SKM-1 (cell line): ENCODE results near the gene MS4A15.
A peak's percentile ranks its signal among the peaks of the same experiment; 100 is the strongest.
"Not testable (repeated sequence)": the region's sequence is repeated elsewhere in the genome, so short reads cannot be mapped to it uniquely, and the experiment has no call there.

Experiments
- DNase-seq: peaks from one replicate; lab custom pipeline; 2025; ENCODE audit not compliant: unreplicated experiment; lab: John Stamatoyannopoulos, UW

Gene MS4A15

DNA sequence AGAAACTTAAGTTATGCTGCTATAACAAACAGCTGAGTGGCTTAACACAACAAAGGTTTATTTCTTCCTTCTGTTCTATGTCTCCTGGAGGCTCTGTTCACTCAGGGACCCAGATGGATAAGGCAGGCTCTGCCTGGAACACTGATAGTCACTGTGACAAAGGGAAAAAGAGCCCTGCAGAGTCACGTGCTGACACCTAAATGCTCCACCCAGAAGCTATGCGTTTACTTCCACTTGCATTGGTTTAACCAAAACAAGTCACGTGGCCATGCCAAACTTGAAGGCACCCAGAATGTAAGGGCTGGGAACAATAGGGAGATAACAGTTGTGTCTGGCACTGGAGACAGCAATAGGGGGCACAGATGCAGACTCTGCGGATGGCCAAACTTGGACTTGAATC, 3.4 kb upstream of the MS4A15 start:
- no peak for DNase-seq

DNA sequence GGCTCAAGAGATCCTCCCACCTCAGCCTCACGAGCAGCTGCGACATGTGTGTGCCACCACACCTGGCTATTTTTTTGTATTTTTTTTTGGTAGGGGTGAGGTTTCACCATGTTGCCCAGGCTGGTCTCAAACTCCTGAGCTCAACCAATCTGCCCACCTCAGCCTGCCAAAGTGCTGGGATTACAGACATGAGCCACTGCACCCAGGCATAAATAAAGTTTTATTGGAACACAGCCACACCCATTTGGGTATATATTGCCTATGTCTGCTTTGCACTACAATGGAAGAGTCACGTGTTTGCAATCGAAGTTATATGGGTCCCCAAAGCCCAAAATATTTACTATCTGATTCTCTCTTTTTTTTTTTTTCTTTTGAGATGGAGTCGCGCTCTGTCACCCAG, 1.8 kb upstream of the MS4A15 start:
- no peak for DNase-seq

DNA sequence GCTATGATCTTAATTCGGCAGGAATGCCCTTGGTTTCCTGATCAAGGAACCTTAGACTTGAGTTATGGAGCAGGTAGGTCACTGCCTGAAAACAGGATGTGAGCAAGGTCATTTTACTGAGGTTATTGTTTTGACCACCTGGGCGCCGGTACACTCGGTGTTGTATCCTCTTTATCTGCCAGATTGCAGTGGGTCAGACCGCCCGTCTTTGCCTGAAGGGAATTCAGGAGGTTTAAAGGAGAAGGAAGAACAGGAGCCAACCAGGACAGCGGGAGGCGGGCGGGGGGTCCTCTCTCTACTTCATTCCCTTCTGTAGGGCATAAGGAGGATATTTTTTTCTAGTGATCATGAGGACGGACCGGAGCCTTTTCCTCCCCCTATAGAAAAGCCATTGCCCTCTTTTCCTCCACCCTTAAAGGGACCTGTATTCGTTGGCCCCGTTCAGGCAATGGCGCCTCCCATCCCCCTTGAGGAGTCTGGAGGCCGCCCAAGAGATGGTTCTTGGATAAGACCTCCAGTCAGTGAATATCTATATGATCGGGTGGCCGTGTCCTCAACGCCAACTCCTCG, 649 bp downstream of the MS4A15 start:
- no peak for DNase-seq

DNA sequence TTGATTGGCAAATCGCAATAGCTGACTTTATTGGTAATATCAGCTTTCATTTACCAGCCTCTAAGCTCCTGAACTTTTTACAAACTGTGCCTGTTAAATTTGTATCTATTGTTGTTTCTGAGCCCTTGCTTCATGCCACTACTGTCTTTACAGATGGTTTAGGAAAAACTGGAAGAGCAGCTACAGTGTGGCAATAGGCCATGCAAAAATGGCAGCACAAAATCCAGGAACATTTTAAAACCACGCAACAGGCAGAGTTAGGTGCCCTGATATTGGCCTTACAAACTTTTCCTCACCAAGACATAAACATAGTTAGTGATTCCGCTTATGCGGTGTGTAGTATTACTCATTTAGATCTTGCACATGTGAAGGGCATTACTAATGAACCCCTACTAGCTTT, 2.0 kb downstream of the MS4A15 start:
- DNase-seq: not testable (repeated sequence)

DNA sequence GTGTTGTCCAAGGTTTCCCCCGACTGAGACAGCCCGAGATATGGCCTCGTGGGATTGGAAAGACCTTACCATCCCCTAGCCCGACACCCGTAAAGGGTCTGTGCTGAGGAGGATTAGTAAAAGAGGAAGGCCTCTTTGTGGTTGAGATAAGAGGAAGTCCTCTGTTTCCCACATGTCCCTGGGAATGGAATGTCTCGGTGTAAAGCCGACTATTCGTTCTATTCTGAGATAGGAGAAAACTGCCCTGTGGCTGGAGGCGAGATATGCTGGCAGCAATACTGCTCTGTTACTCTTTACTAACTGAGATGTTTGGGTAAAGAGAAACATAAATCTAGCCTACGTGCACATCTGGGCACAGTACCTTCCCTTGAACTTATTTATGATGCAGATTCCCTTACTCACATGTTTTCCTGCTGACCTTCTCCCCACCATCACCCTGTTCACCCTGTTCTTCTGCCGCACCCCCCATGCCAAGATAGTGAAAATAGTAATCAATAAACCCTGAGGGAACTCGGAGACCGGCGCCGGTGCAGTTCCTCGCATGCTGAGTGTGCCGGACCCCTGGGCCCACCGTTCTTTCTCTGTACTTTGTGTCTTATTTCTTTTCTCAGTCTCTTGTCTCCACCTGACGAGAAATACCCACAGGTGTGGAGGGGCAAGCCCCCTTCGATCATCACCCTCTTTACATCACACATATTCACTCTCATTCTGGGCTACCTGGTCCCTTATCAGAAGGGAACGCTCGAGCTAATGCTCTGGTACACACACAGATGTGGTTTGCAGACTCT, 3.0 kb downstream of the MS4A15 start:
- DNase-seq: peak; percentile 25

DNA sequence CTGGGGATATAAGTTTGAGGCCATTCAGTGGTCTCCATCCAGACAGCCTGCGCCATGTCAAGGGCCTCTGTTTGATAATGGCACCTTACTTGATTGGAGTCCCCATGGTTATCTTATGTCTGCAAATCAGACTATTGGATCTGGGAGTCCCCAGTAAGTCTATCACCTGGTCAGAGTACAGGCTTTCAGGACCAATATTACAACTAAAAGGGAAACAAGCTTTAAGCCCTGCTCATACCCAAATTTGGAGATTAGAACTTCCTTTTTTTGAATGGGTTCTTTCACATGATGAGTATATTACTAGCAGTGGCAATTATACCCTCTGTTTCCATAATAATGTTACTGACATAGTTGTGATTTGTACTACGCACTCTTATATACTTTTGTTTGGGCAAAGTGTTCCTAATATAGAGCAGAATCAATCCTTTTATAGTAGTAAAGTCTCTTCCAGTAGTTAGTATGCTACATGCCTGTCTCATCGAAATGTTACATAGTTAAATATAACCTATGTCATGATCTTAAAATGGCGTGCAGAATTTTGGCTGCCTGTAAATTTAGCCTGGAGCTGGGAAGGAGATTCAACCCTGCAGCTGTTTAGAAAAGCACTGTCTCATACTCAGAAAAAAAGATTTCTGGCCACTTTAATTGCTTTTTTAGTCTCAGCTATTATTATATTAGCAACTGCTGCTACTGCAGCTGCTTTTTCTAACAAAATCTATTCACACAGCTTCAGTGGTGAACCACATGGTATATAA, 4.9 kb downstream of the MS4A15 start:
- no peak for DNase-seq

DNA sequence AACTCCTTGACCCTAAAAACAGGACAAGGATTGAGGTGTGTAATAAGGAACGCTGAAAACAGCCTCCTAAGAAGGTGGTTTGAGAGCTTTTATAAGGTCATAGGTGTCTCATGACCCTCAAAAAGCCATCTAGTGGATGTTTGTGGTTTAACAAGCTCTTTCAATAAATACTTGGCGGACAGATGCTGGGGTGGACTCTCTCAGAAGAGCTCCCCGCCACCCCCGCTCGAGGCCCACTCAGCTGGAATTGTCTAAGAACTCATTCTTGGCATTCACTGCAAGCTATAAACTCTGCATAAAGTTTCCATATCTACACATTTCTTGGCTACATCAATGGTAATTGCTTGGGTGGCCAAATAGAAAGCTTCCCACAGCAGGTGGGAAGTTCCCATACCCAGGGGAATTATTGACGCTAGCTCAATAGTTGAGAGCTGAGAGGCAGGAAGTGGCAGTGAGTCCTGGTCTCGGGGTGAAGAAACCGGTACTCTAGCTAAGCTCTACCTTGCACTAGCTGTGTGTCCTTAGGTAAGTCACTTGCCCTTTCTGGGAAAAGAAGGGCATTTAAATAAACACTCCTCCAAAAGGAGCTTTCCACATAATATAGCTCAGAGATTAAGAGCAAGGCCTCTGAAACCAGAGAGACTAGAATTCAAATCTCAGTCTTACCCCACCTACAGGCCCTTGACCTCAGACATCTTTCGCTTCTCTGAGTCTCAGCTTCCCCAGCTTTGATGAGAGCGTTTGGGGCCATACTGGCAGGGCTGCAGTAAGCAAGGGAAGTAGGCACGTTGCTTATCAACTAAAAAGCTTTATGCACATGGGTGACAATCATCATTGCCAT, 6.4 kb downstream of the MS4A15 start:
- no peak for DNase-seq

DNA sequence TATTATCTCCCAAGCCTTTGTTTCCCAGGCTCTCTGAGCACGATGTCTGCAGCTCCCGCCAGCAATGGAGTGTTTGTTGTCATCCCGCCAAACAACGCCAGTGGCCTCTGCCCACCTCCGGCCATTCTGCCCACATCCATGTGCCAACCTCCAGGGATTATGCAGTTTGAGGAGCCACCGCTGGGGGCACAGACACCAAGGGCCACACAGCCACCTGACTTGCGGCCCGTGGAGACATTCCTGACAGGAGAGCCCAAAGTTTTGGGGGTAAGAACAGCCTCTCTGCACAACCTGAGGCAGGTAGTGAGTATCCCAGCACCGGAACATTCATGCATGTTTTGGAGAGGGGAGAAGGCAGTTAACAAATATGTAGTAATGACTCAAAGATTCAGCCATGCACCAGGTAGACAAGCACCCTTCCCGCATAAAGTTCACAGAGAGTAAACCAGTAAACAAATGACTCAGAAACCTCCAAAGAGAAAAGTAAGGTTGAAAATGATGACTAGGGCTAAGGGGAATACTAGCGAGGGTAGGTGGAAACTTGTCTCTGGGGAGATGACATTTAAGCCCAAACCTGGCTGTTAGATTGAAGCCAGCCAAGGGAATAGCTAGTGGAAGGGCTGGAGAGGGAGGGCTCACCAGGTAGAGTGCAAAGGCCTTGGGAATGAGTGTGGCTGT, 7.2 kb downstream of the MS4A15 start:
- DNase-seq: no peak

DNA sequence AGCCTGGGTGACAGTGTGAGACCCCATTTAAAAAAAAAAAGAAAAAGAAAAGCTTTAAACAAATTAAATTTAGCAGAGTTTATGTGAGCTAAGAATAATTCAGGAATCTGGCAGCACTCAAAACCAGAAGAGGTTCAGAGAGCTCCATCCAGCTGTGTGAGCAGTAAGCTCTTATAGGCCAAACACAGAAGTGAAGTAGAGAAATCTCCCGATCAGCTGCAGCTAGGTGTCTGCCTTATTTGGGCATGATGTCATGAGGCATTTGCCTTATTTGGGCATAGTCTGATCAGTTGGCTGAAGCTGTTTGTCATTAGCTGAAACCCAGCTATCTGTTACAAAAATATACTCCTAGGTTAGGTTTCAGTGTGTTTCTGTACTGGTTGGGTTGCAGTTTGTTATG, 8.2 kb downstream of the MS4A15 start:
- DNase-seq: no peak

DNA sequence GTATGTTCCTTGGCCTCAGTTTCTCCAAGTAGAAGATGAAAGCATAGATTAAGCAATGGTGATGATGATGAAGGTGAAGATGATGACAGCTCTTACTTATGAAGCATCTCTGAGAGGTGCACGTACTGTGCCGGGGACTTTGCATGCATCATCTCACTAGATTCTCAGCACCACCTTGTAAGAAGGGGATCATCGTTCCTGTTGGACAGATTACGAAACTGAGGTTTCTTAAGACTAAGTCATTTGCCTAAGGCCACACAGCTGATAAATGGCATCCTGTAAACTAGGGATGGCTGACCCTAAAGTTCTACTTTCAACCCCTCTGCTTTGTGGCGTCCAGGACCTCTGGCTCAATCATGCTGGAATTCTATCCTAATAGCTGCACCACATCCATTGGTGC, 8.7 kb downstream of the MS4A15 start:
- no peak for DNase-seq

DNA sequence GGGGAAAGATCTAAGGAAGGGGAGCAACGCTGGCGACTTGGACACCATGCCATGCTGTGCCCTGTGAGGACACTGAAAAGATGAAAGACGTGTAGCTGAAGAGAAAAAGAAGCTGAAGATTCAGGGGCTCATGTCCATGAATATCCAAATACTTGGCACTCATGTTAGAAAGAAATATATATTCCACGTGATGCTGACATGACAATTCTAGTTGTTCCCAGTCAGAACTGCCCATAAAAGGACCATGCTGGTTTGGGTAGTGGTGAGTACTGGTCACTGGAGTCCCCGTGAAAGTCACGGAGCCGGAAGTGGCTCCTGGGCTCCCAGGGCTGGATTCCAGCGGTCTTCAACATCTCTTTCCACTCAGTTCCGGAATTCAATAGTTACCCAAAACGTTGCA, 9.9 kb downstream of the MS4A15 start:
- no peak for DNase-seq

DNA sequence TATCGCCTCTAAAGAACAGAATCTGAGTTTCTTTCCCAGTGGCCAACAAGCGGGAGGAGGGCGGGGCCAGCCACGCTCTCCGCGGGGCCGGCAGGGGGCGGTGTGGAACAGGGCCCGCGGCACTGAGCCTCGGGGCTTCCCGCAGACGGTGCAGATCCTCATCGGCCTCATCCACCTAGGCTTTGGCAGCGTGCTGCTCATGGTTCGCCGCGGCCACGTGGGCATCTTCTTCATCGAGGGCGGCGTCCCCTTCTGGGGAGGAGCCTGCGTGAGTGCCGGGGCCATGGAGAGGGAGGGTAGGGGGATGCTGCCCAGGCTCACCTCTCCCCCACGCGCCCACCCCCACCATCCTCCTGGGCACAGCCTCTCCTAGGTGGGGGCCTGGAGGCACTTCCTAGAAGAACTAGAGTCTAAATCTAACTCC, 10.7 kb downstream of the MS4A15 start:
- no peak for DNase-seq

DNA sequence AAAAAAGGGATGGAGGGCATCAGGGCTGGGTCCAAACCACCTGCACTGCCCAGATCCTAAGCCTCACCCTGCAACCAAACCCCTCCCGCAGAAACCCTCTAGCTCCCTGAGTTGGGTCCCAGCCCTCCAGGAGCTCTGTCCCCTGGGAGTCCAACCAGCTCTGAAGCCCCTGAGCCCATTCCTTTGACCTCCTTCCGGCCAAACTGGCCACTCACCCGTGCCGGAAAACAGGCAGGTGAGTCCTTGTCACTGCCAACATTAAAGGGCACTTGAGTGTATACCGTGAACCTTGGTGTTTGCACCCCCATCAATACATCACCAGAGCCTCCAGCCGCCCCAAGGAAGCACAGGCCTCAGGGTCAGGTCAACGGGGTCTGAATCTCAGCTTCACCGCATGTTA, 11.5 kb downstream of the MS4A15 start:
- no peak for DNase-seq

DNA sequence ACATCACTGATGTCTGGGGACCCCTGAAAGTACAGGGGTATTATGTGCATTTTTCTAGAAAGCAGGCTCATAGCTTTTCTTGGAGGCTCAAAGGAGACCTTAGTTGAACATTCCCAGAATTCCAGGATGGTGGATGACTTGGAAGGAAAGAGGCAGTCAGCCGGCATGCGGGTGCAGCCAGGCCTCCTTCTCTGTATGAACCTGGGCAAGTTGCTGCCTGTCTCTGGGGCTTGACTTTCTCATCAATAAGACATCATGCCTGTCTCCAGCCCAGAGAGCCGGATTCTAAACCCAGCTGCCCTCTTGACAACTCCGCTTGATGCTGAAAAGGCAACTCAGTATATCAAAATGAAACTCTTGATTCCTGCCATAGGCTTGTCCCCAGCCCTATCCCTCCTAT, 12.6 kb downstream of the MS4A15 start:
- no peak for DNase-seq

DNA sequence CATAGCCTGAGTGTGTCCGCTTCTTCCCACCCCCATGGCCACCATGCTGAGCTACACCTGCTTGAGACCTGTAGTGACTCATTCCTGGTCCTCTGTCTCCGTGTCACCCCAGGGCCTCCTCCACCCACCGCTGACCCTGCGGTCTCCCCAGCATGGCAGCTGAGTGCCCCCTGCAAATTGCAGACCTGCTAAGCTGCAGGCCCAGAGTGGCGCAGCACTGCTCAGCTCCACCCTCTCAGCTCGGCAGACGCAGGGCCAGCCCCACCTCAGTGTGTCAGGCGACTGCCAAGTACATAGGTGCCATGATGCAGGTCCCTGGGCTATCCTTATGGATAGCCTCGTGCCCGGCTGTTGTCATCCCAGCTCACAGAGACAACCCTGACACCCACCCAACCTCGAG, 13.1 kb downstream of the MS4A15 start:
- no peak for DNase-seq

DNA sequence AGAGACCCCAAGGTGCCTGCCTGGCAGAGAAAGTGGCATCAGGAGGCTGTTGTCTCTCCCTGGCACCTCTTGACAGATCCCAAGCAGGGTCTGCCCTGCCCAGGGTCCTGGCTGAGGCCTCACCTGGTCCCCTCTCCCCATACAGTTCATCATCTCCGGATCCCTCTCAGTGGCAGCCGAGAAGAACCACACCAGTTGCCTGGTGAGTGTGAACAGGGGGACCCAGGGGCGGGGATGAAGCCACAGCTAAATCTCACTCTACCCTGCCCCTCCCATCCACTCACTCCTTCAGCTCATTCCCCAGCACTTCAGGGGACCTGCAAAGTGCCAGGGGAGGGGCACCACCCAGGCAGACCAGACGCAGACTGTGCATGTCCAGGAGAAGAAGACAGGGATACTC, 14.5 kb downstream of the MS4A15 start:
- no peak for DNase-seq

DNA sequence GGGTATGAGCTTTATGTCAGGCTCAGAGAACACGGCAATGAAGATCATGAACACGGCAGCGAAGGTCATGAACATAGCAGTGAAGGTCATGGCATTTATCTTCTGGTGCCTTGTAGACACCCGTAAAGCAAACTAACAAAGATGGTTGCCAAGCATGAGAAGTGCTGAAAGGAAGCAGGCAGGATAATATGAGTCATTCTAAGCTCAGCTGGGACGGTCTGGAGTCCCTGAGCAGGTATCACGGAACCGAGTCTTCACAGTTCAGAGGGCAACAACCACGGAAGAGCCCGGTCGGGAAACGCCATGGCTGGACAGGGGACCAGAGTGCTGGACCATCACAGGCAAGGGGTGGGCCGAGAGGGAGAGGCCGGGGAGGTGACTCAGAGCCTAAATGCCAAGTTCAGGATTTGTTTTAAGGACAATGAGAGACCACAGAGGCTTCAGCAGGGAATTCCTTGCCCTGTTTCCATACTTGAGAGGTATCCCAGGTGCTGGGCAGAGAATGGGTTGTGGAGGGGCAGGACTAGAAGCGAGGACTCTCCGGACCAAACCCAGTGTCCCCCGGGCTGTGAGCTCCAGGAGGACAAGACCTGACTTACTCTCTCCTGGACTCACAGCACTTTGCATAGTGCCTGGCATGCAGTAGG, 15.3 kb downstream of the MS4A15 start:
- DNase-seq: no peak

DNA sequence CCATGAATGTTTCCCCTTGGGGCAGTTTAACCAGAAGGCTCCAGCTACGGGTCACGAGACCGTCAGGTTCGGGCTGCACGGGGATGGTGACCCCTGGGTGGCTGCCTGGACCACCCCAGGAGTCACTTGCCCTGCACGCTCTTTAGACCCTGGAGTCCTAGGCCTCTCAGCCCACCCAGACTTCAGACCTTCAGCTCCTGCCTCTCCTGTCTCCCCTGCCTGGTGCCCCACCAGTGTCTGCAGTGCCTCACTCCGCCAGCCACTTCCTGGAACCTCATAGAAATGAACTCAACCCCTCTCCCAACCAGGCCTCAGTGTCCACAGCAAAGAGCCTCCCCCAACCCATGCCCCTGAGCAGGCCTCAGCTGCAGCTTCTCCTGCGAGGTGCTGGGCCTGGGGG, 16.0 kb downstream of the MS4A15 start:
- DNase-seq: no peak

DNA sequence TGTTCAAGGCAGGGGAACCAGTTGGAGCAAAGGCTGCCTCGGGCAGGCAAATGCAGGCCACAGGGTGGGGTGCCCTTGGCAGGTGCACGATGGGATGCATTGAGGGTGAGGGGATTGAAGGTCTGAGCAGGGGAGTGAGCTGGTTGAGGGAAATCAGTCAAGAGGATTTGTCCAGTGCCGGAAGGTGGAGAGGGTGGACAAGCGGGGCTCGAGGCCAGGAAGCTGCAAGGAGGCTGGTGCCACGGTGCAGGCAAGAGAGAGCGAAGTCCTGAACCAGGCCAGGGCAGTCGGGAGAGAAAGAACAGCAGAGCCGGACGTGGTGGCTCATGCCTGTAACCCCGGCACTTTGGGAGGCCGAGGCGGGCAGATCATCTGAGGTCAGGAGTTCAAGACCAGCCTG, 18.1 kb downstream of the MS4A15 start:
- no peak for DNase-seq

DNA sequence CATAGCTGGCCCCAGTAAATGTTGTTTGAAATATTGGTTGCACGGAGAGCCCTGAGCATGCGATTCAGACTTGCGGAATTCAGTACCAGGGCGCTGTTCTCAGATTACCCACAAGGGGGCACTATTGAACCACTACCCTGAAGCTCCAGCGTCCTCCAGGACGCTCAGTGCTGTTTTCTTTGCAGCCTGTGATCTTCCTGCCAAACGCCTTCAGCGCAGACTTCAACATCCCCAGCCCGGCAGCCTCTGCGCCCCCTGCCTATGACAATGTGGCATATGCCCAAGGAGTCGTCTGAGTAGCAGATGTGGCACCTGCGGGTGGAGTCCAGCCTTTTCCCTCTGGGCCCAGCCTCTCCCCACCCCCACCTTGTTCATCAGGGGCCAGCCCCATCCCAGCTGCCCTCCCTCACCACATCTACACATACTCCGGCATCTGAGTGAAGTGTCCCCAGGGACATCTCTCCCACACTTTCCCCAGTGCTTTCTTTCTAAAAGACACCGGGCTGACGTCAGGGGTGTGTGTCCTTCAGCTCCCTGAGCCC, 18.8 kb downstream of the MS4A15 start:
- DNase-seq: peak; percentile 81
